B cell (primary cell): ENCODE results near the gene IBTK. TPM values are rescaled to one million over a fixed set of nuclear protein-coding genes. Genes with fewer than 3 reads are reported as not detected.

Source experiments
- ATAC-seq: fragments of 200-7000 bp; cut with Tn5 transposase; one replicate; pipeline ENCODE4 v1.10.0; 2021; ENCODE audit warnings: low read depth, mild to moderate bottlenecking, moderate number of reproducible peaks, moderate library complexity
- CTCF ChIA-PET: fragments of 350-600 bp; sonication (Branson Sonifier 250); formaldehyde crosslinking; loops from one replicate; lab custom pipeline; 2021; ENCODE audit warnings: antibody characterized with exemption, inconsistent platforms; lab: Charles Lee
- POLR2A ChIA-PET: fragments of 350-600 bp; sonication (Branson Sonifier 250); formaldehyde crosslinking; loops from one replicate; lab custom pipeline; 2021; ENCODE audit warnings: antibody characterized with exemption; lab: Charles Lee
- DNase-seq: peaks from one replicate; pipeline ENCODE4 v3.0.0; 2013
- H2AFZ ChIP-seq: 2 replicates; pipeline ENCODE4 v1.6.1; 2012; ENCODE audit warnings: mild to moderate bottlenecking, low read depth, low read length; ENCODE audit not compliant: insufficient read depth, poor library complexity, severe bottlenecking
- H3K27ac ChIP-seq, 2 donors: 1 replicate in 1 of 2; 2 replicates in 1 of 2; pipeline ENCODE4 v1.5.1; 2012 to 2013; ENCODE audit warnings: low read length in 2 of 2, mild to moderate bottlenecking in 2 of 2, moderate library complexity in 1 of 2
- H3K27me3 ChIP-seq, 4 experiments: fragments of 200-600 bp in 1 of 4; sonication (generic) in 1 of 4; replicated peaks in 1 of 4; 1 replicate in 2 of 4; 2 replicates in 2 of 4; pipeline versions ENCODE4 v1.6.1 to v1.7.0; 2013 to 2016; ENCODE audit warnings: low read length in 3 of 4, mild to moderate bottlenecking in 2 of 4, mixed read lengths in 1 of 4, moderate library complexity in 1 of 4; ENCODE audit not compliant: insufficient read depth in 4 of 4, control insufficient read depth in 3 of 4; ENCODE audit errors: control extremely low read depth in 1 of 4
- H3K36me3 ChIP-seq, 2 experiments: replicated peaks in 1 of 2; 1 replicate in 1 of 2; 2 replicates in 1 of 2; pipeline versions ENCODE4 v1.6.1 to v1.7.1; 2013; ENCODE audit warnings: low read length in 1 of 2; ENCODE audit not compliant: insufficient read depth in 2 of 2, control insufficient read depth in 1 of 2; ENCODE audit errors: control extremely low read depth in 1 of 2, extremely low read depth in 1 of 2
- H3K4me1 ChIP-seq, 2 donors: fragments of 200-600 bp in 1 of 2; sonication (generic) in 1 of 2; 1 replicate in 1 of 2; 2 replicates in 1 of 2; pipeline versions ENCODE4 v1.5.1 to v1.6.1; 2013 to 2017; ENCODE audit warnings: low read length in 2 of 2; ENCODE audit not compliant: control insufficient read depth in 2 of 2, insufficient read depth in 2 of 2
- H3K4me2 ChIP-seq: replicated peaks from 2 replicates; pipeline ENCODE3; 2012; ENCODE audit warnings: mild to moderate bottlenecking, low read depth, low read length; ENCODE audit not compliant: poor library complexity, severe bottlenecking
- H3K4me3 ChIP-seq, 5 experiments: fragments of 200-600 bp in 1 of 5; sonication (generic) in 1 of 5; 1 replicate in 3 of 5; 2 replicates in 2 of 5; pipeline versions ENCODE4 v1.5.1 to v1.7.0; 2011 to 2016; ENCODE audit warnings: low read length in 4 of 5, mild to moderate bottlenecking in 4 of 5, low read depth in 2 of 5, control low read depth in 1 of 5, moderate library complexity in 1 of 5; ENCODE audit not compliant: insufficient read depth in 1 of 5; ENCODE audit errors: control extremely low read depth in 1 of 5, extremely low read depth in 1 of 5
- H3K79me2 ChIP-seq: fragments of 200-600 bp; sonication (generic); one replicate; pipeline ENCODE4 v1.6.0; 2016; ENCODE audit warnings: low read length; ENCODE audit not compliant: control insufficient read depth, insufficient read depth
- H3K9ac ChIP-seq: fragments of 200-600 bp; sonication (generic); 2 replicates; pipeline ENCODE4 v1.6.1; 2017; ENCODE audit warnings: mild to moderate bottlenecking, low read length, moderate library complexity
- H3K9me3 ChIP-seq, 3 donors: one replicate each; pipeline versions ENCODE4 v1.6.1 to v1.7.1; 2013; ENCODE audit warnings: low read length in 2 of 3; ENCODE audit not compliant: control insufficient read depth in 2 of 3, insufficient read depth in 1 of 3; ENCODE audit errors: control extremely low read depth in 1 of 3
- H4K20me1 ChIP-seq: 2 replicates; pipeline ENCODE4 v1.6.0; 2012; ENCODE audit warnings: mild to moderate bottlenecking, low read length; ENCODE audit not compliant: insufficient read depth, control insufficient read depth, poor library complexity, severe bottlenecking
- H3K27ac Mint-ChIP-seq: one replicate; pipeline ENCODE4 v1.8.0; 2021; ENCODE audit warnings: mixed read lengths
- H3K27me3 Mint-ChIP-seq: one replicate; pipeline ENCODE4 v1.8.0; 2021; ENCODE audit warnings: mixed read lengths
- H3K4me1 Mint-ChIP-seq: one replicate; pipeline ENCODE4 v1.8.0; 2021; ENCODE audit warnings: mixed read lengths
- H3K4me3 Mint-ChIP-seq: one replicate; pipeline ENCODE4 v1.8.0; 2021; ENCODE audit warnings: mixed read lengths
- H3K9me3 Mint-ChIP-seq: one replicate; pipeline ENCODE4 v1.8.0; 2022; ENCODE audit warnings: mixed read lengths; ENCODE audit not compliant: insufficient read depth
- CTCF ChIP-seq: fragments of 200-600 bp; IDR thresholded peaks from one replicate; pipeline ENCODE4 v1.8.0; 2022; ENCODE audit warnings: antibody characterized with exemption, mild to moderate bottlenecking
- EZH2 ChIP-seq: IDR thresholded peaks from 2 replicates; pipeline ENCODE4 v1.6.1; 2012; ENCODE audit warnings: borderline replicate concordance, low read depth, mild to moderate bottlenecking, moderate library complexity, low read length; ENCODE audit not compliant: insufficient read depth, poor library complexity, severe bottlenecking
- whole genome bisulfite sequencing: methylation state at CpG from one replicate; pipeline ENCODE4 v1.1.5; 2013; ENCODE audit warnings: missing lambda C conversion rate; ENCODE audit not compliant: insufficient coverage; 5-methylcytosine and 5-hydroxymethylcytosine counted together
- intact Hi-C: fragments of 100-400 bp; cut with micrococcal nuclease; formaldehyde crosslinking; loops from one replicate; pipeline ENCODE4 v1.10.0; 2022
- polyA plus RNA-seq: library from polyadenylated mRNA; depleted of rRNA; stranded (reverse); fragments of >200 nt; gene quantifications from 2 replicates; pipeline ENCODE4 v1.2.3, GENCODE V29; 2012
- total RNA-seq, 2 donors: library from RNA; stranded (reverse); fragments of 120-200 nt in 1 of 2; gene quantifications; 1 replicate in 1 of 2; 2 replicates in 1 of 2; pipeline versions ENCODE4 v1.2.3 to v1.2.4, GENCODE V29; 2013 to 2022

IBTK gene
- total and polyA plus RNA-seq, 2 donors (not counting 1 experiment from before 2014, with no cell fraction given) = 4.4 to 28.3 TPM

- H3K27ac ChIP-seq = no peak overlapping the region
- Mint-ChIP-seq H3K4me3 (no peak overlapping the region), H3K27ac (no peak overlapping the region), H3K27me3 (no peaks in the 10 kb centered on the region), H3K4me1 (peaks cover 21% of the 10 kb centered on the region), H3K9me3 (no peaks in the 10 kb centered on the region)
- no peaks in the 10 kb centered on the region for H3K9me3 ChIP-seq
- peaks cover 60% of the 10 kb centered on the region for H3K79me2 ChIP-seq
- CTCF ChIA-PET = no interaction called here
- H3K9ac ChIP-seq = no peak overlapping the region
- TF ChIP-seq EZH2 = no peak
- TF ChIP-seq CTCF = no peak
- peaks cover 2 to 7% of the 10 kb centered on the region in 2 experiments for H3K36me3 ChIP-seq
- DNase-seq = no peak
- H3K4me3 ChIP-seq = no peak overlapping the region
- no peaks in the 10 kb centered on the region for H3K27me3 ChIP-seq
- no peaks in the 10 kb centered on the region for H3K4me1 ChIP-seq
- H3K4me2 ChIP-seq = no peak overlapping the region
- no peak for ATAC-seq
- H4K20me1 ChIP-seq = no peaks in the 10 kb centered on the region
- WGBS = no CpG with 5 or more reads among the region's 2 CpGs
- POLR2A ChIA-PET = no interaction called here
- H2AFZ ChIP-seq = no peak overlapping the region
- intact Hi-C loops = no loop called here
These were observed 7.9 kb downstream of the IBTK start for GRCh38 chr6:82239597-82239996.

GRCh38 chr6:82237013-82237412 lies 10.5 kb downstream of the IBTK start:
- no peak overlapping the region for H3K9ac ChIP-seq
- no peak overlapping the region for H3K27ac ChIP-seq
- H3K36me3 ChIP-seq = peaks cover 2 to 17% of the 10 kb centered on the region in 2 experiments
- TF ChIP-seq EZH2 (no peak), CTCF (no peak)
- H3K79me2 ChIP-seq = peaks cover 38% of the 10 kb centered on the region
- Mint-ChIP-seq H3K4me1 (peaks cover 11% of the 10 kb centered on the region), H3K27me3 (no peaks in the 10 kb centered on the region), H3K27ac (no peak overlapping the region), H3K4me3 (no peak overlapping the region), H3K9me3 (no peaks in the 10 kb centered on the region)
- no peak overlapping the region for H2AFZ ChIP-seq
- POLR2A ChIA-PET = no interaction called here
- no peak for ATAC-seq
- no peaks in the 10 kb centered on the region for H4K20me1 ChIP-seq
- intact Hi-C loops = no loop called here
- no peak overlapping the region for H3K4me3 ChIP-seq
- no peak for DNase-seq
- CTCF ChIA-PET = interaction anchor here (0.5 to 0.9 kb wide), 2 partner anchors 23 to 40 kb away, joined by 3 to 7 read pairs; no protein-coding TSS in a partner anchor
- no peak overlapping the region for H3K4me2 ChIP-seq
- WGBS = no CpG with 5 or more reads among the region's 1 CpG
- H3K27me3 ChIP-seq = no peaks in the 10 kb centered on the region
- H3K4me1 ChIP-seq = no peaks in the 10 kb centered on the region
- no peaks in the 10 kb centered on the region for H3K9me3 ChIP-seq
